A172 (cell line): ENCODE data around the gene GSTA5. TPM values are rescaled to one million over a fixed set of nuclear protein-coding genes. Genes with fewer than 3 reads are reported as not detected.
"Not testable (repeated sequence)": the region's sequence is repeated elsewhere in the genome, so short reads cannot be mapped to it uniquely, and the experiment has no call there.

Source experiments
- DNase-seq: peaks from one replicate; pipeline ENCODE4 v3.0.0-alpha.2; 2015; ENCODE audit warnings: low spot score
- total RNA-seq: library from RNA; depleted of rRNA; stranded (reverse); fragments of >200 nt; shearing (Covaris generic); gene quantifications from 2 replicates; pipeline ENCODE4 v1.2.3, GENCODE V29; 2014; rRNA removed

The GSTA5 gene
- not detected in 2 replicates for total RNA-seq

GRCh38 chr6:52840763-52841585, at the start of gene GSTA5:
GSTA5 (minus strand) TSS chr6:52840813.
- DNase-seq: no peak

DNA sequence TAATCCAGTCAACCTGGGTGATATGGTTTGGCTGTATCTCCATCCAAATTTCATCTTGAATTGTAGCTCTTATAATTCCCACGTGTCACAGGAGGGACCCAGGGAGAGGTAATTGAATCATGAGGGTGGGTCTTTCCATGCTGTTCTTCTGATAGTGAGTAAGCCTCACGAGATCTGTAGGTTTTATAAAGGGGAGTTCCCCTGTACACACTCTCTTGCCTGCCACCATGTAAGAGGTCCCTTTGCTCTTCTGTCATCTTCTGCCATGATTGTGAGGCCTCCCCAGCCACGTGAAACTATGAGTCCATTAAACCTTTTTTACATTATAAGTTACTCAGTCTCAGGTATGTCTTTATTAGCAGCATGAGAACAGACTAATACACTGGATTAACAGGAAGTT, 49.4 kb upstream of the GSTA5 start:
- no peak for DNase-seq

- DNase-seq: no peak
Measured at GRCh38 chr6:52887910-52888524, 47.4 kb upstream of the GSTA5 start.

GRCh38 chr6:52881996-52882841, 41.6 kb upstream of the GSTA5 start:
- peak; percentile 84 for DNase-seq

DNA sequence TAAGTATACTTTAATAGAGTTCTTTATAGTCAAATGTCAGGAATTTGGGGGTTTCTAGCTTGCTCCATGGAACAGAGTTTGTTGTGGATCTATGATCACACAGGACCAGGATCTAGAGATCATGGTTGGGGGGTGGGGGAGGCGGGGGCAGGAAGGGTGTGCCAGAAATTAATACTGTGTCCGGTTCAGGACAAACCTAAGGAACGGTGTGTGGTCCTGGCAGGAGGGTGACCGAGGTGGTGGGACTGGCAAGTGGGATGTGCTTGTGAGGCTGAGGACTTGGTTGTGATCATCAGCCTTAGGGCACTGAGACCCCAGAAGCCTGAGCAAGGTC, 41.0 kb upstream of the GSTA5 start:
- DNase-seq: no peak

DNA sequence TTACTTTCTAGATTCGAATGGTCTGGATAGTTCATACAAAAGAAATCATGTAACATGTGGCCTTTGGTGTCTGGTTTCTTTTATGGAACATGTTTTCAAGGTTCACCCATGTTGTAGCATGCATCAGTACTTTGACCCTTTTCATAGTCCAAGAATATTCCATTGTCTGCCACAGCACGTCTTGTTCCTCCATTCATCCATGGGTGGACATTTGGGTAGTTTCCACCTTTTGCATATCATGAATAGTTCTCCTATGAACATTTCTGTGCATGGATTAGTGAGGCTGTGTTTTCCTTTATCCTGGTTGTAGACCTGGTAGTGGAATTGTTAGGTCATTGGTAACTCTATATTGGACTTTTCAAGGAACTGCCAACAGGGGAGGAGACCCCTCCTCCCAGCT, 37.2 kb upstream of the GSTA5 start:
- no peak for DNase-seq

DNA sequence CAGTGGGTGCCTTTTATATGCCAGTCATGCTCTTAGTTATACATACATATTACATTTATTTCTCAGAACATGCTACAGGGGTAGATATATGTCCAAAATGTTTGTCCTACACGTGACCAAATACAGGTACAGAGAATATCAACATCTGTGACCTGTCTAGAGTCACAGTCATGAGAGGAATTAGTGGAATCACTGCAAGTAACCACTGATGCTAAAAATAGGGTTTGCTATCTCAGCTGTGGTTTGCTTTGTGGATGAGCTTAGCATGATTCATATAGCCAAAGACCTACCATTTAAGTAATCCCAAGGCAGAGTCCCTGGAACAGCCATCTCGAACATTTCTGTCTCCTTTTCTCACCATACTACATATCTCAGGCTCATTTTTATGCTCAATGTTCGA, 36.6 kb upstream of the GSTA5 start:
- peak; percentile 90 for DNase-seq

DNA sequence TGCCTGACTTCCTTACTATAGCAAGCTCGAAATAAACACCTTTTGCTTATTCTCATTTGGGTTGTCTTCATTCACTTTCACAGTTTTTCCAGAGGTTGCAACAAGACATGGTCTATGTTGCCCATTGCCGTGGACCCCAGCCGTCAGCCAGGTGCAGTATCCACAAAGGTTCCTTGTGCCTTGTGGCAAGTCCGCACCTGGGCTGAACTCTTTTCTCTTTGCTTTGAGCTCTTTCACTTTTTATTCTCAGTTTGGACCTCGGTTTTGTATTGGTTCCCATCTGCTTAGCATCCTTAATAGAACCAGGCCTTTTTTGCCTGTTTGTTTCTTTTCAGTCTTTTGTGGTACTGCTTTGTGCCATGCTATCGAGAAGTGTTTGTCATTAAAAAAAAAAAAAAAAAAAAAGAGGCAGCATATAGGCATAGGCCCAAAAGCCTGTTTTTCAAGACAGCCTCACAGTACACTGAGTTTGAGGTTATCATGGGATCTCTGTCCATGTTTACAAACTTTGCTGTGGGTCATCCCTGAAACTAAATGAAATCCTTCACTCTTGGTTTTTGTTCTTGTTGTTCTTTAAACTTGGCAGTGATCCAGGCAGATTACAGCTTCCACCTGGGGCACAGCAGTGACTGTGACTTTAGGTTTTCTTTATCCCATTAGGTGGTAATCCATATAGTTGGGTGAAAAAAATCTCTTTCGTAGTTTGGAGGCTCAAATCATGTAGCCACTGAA, 35.6 kb upstream of the GSTA5 start:
- no peak for DNase-seq

DNA sequence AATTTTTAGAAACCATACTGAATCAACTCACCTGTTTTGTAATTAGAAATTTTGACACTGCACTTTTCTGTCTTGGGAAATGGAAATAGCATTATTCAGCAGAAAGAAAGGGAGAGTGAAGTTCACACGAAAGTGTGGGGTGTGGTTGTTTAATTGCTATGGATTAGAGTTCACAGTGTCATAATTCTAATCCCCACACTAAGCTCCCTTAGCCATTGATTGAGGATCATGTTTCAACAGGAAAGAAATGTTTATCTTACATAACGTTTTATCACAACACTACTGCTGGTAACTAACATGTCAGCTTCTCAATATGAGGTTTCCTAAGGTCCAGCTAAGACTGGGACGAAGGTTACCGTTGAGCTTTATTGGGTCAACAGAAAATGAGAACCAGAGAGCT, 31.4 kb upstream of the GSTA5 start:
- no peak for DNase-seq

GRCh38 chr6:52871621-52872020, 31.0 kb upstream of the GSTA5 start:
- no peak for DNase-seq

DNA sequence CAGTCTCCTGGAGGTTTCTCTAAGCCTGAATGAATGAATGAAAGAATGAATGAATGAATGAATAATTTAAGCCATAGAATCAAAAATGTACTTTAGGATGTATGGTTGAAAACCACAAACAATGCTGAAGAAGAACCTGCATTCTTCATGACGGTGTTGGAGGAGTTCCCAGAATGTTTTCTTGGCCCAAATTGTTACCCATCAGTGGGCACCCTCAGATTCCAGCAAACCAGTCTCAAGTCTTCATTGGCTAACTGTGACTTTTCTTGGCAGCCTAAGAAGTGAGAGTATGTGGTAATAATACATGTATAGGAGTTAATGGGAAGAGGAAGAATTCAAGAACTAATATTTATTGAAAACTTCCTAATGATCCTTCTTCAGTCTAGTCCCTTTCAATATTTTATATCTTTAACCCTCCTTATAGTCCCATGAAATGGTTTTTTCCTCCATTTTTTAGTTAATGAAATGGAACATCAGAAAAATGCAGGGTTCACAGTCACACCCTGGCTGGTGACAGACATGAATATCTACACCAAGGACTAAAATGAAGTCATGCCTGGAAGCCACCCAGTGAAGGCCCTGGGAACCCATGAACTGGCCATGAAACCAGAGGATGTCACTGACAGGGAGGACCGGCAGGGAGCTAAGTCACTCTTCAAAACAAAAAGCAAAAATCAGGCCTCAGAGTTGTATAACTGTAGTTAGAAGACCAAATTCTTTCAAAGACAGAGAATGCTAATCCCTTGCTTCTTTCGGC, 29.9 kb upstream of the GSTA5 start:
- DNase-seq: not testable (repeated sequence)

DNA sequence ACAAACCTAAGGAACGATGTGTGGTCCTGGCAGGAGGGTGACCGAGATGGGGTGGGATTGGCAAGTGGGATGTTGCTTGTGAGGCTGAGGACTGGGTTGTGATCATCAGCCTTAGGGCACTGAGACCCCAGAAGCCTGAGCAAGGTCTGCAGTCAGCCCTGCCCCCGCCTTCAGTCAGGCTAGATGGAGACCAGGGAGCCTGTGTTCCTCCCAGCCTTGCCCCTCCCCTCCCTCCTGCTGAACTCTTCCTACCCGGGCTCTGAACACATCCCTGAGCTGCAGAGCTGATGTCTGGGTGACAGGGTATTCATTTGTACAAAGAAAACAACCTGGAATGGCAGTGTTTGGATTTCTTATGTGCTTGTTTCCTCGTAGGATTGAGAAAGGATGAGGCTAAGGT, 28.3 kb upstream of the GSTA5 start:
- not testable (repeated sequence) for DNase-seq

DNA sequence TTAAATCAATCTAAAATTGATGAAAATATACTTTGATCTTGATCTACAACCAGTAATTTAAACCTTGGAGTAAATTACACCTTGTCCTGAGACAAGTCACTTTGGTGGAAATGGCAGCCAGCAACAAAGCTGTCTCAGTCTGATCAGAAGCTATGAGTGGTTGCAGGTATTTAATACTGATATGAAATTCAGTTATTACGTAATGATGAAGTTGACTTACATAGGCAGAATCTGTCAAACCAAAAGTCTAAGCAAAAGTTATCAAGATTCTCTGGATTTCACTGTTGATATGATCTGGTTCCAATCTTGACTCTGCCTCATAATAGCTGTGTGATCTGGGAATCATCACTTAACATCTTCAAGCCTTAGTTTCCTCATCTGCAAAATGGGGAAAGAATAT, 27.6 kb upstream of the GSTA5 start:
- no peak for DNase-seq

- DNase-seq: not testable (repeated sequence)
Measured at GRCh38 chr6:52861151-52861550, 20.5 kb upstream of the GSTA5 start.

- DNase-seq: no peak
Measured at GRCh38 chr6:52858416-52858815, 17.8 kb upstream of the GSTA5 start.

- peak; percentile 37 for DNase-seq
Measured at GRCh38 chr6:52856137-52856536, 15.5 kb upstream of the GSTA5 start.

DNA sequence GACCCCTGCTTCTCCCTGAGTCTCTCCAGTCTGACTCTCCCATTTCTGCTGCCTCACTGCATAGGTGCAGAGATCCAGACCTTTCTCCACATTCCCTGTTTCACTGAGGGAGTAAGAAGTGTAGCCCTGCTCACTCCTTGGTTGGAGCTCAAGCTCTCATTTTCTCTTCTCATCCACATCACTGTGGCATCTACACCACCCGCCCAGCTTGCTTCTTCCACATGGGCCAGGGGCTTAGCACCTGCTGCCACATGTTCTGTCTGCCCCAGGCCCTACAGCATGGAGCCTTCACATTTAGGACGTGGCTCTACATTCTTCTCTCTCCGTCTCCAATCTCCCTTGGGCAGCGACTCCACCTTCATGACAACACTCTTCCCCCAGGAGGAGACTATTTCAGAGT, 8.5 kb upstream of the GSTA5 start:
- DNase-seq: no peak

GRCh38 chr6:52846002-52846401, 5.4 kb upstream of the GSTA5 start:
- no peak for DNase-seq

GRCh38 chr6:52843605-52844004, 3.0 kb upstream of the GSTA5 start:
- DNase-seq: no peak

GRCh38 chr6:52839124-52840055, 1.2 kb downstream of the GSTA5 start:
- DNase-seq: peak; percentile 86
